MM.1S (cell line): ENCODE data around the gene APOA4.

ENCODE experiments used
- EZH2 ChIP-seq: fragments of 300-600 bp; sonication (generic); optimal IDR thresholded peaks from 2 replicates; pipeline ENCODE3; 2017; ENCODE audit warnings: low read depth, mild to moderate bottlenecking, antibody characterized with exemption, low read length, mixed read lengths
- EZH2phosphoT487 ChIP-seq: fragments of 300-600 bp; sonication (generic); IDR thresholded peaks from 2 replicates; pipeline ENCODE4 v1.6.1; 2018; ENCODE audit warnings: antibody characterized with exemption, low read length
- TF ChIP-seq, protein P1 (sequence below): fragments of 300-600 bp; sonication (generic); IDR thresholded peaks from 2 replicates; pipeline ENCODE4 v1.5.1; 2016; ENCODE audit warnings: antibody characterized with exemption, low read length, mixed read lengths

DNA sequence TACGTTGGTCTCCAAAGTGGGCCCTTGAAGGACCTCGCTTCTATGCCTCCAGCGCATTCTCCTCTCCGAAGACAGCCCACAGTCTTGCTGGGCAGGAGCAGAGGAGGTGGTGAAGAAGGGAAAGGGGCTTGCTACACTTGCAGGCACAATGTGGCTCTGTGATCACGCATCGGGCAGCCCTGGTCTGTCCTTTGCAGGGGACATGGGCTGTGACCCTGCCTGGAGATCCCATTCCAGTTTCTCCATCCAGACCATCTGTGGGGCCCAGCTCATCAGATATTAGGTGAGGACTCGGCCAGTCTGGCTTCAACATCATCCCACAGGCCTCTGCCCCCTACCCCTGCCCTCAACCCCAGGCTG is 13.5 kb upstream of the APOA4 start:
- TF ChIP-seq, protein P1, sequence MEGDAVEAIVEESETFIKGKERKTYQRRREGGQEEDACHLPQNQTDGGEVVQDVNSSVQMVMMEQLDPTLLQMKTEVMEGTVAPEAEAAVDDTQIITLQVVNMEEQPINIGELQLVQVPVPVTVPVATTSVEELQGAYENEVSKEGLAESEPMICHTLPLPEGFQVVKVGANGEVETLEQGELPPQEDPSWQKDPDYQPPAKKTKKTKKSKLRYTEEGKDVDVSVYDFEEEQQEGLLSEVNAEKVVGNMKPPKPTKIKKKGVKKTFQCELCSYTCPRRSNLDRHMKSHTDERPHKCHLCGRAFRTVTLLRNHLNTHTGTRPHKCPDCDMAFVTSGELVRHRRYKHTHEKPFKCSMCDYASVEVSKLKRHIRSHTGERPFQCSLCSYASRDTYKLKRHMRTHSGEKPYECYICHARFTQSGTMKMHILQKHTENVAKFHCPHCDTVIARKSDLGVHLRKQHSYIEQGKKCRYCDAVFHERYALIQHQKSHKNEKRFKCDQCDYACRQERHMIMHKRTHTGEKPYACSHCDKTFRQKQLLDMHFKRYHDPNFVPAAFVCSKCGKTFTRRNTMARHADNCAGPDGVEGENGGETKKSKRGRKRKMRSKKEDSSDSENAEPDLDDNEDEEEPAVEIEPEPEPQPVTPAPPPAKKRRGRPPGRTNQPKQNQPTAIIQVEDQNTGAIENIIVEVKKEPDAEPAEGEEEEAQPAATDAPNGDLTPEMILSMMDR = no peak
- TF ChIP-seq EZH2 (no peak), EZH2phosphoT487 (no peak)
